Naive thymus-derived CD8-positive, alpha-beta T cell (primary cell): ENCODE data around the gene KCNN1. TPM values are rescaled to one million over a fixed set of nuclear protein-coding genes. Genes with fewer than 3 reads are reported as not detected.
"Not testable (repeated sequence)": the region's sequence is repeated elsewhere in the genome, so short reads cannot be mapped to it uniquely, and the experiment has no call there.

Source experiments
- ATAC-seq, 2 donors: fragments of 150-1000 bp; cut with Tn5 transposase in 1 of 2; sonication (Bioruptor Pico), chemical (Tn5 transposase) in 1 of 2; 1 replicate in 1 of 2; 2 replicates in 1 of 2; pipeline ENCODE4 v1.10.0; 2021; ENCODE audit warnings: mild to moderate bottlenecking in 2 of 2, moderate library complexity in 2 of 2
- POLR2A ChIA-PET: fragments of 350-600 bp; sonication (Branson Sonifier 250); formaldehyde crosslinking; loops from one replicate; lab custom pipeline; 2021; ENCODE audit warnings: antibody characterized with exemption; lab: Charles Lee
- DNase-seq, 10 donors: peaks; one replicate each; pipeline versions ENCODE4 v3.0.0 to v3.0.0-alpha.2; 2020 to 2022
- H3K27ac Mint-ChIP-seq, 10 donors: one replicate each; pipeline ENCODE4 v1.8.0; 2020 to 2022; ENCODE audit warnings: mild to moderate bottlenecking in 10 of 10, mixed read lengths in 10 of 10, moderate library complexity in 4 of 10, inconsistent platforms in 1 of 10
- H3K27me3 Mint-ChIP-seq, 5 donors: one replicate each; pipeline ENCODE4 v1.8.0; 2021 to 2022; ENCODE audit warnings: mixed read lengths in 5 of 5
- H3K36me3 Mint-ChIP-seq, 3 donors: one replicate each; pipeline ENCODE4 v1.8.0; 2020 to 2022; ENCODE audit warnings: mixed read lengths in 3 of 3, mild to moderate bottlenecking in 2 of 3, inconsistent platforms in 1 of 3
- H3K4me1 Mint-ChIP-seq, 4 donors: one replicate each; pipeline ENCODE4 v1.8.0; 2021 to 2022; ENCODE audit warnings: mixed read lengths in 4 of 4
- H3K4me3 Mint-ChIP-seq, 10 donors: one replicate each; pipeline ENCODE4 v1.8.0; 2020 to 2022; ENCODE audit warnings: mild to moderate bottlenecking in 10 of 10, mixed read lengths in 10 of 10, moderate library complexity in 6 of 10, inconsistent platforms in 1 of 10
- H3K9me3 Mint-ChIP-seq, 9 donors: one replicate each; pipeline ENCODE4 v1.8.0; 2020 to 2022; ENCODE audit warnings: mixed read lengths in 9 of 9, mild to moderate bottlenecking in 3 of 9, inconsistent platforms in 1 of 9, moderate library complexity in 1 of 9
- polyA plus RNA-seq, 3 donors: library from polyadenylated mRNA; unstranded; fragments of 300-500 nt; fragmentation: Illumina TruSeq; gene quantifications; one replicate each; pipeline ENCODE4 v1.2.3, GENCODE V29; 2021
- total RNA-seq, 8 experiments: library from RNA in 2 of 8; stranded (reverse) in 2 of 8; gene quantifications; one replicate each; pipeline ENCODE4 v1.2.3 and lab custom pipeline; 2021 to 2026

KCNN1 gene
- total and polyA plus RNA-seq, 5 experiments from 2014 or later, result not detected

DNA sequence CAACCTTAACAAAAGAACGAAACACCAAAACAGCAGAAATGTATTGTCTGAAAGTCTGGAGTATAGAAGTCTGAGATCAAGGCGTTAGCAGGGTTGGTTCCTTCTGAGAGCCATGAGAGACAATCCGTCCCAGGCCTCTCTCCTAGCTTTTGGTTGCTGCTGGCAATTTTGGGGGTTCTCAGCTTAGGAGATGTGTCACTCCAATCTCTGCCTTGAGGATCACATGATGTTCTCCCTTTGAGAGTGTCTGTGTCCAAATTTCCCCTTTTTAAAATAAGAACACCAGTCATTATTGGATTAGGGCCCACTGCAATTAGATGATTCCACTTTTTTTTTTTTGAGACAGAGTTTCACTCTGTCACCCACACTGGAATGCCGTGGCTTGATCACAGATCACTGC, 10.1 kb downstream of the KCNN1 start:
- Mint-ChIP-seq H3K27me3 (peaks cover 3 to 24% (median 9%) of the 10 kb centered on the region in 5 donors), H3K4me1 (peaks cover 0 to 7% (median under 1%) of the 10 kb centered on the region in 4 donors), H3K36me3 (no peaks in the 10 kb centered on the region), H3K9me3 (no peaks in the 10 kb centered on the region), H3K27ac (no peak overlapping the region), H3K4me3 (no peak overlapping the region)
- no peak for DNase-seq
- POLR2A ChIA-PET, result no interaction called here
- no peak for ATAC-seq

DNA sequence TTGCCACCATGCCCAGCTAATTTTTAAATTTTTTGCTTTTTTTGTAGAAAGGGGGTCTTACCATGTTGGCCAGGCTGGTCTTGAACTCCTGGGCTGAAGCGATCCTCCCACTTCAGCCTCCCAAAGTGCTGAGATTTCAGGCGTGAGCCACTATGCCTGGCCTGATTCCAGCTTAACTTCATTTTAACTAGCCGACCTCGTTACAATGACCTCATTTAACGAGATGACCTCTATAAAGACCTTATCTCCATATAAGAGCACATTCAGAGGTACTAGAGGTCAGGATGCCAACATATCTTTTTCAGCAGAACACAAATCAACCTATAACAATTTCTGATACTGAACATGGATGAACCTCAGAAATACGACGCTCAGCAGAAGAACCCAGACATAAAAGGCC, 10.6 kb downstream of the KCNN1 start:
- H3K27ac Mint-ChIP-seq, result peak overlapping the region in 2 of 10 donors; percentile 36 to 54
- POLR2A ChIA-PET, result no interaction called here
- no peak overlapping the region for H3K4me3 Mint-ChIP-seq

DNA sequence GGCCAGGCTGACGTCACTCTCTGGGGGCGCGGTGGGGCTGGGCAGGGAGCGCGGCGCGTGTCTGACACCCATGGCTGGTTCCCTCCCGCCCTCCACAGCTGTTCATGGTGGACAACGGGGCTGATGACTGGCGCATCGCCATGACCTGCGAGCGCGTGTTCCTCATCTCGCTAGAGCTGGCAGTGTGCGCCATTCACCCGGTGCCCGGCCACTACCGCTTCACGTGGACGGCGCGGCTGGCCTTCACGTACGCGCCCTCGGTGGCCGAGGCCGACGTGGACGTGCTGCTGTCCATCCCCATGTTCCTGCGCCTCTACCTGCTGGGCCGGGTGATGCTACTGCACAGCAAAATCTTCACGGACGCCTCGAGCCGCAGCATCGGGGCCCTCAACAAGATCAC, 14.7 kb downstream of the KCNN1 start:
- POLR2A ChIA-PET, result no interaction called here
- no peaks in the 10 kb centered on the region for H3K9me3 Mint-ChIP-seq
- H3K27ac Mint-ChIP-seq, result no peak overlapping the region
- no peak for ATAC-seq
- DNase-seq, result no peak
- H3K4me1 Mint-ChIP-seq, result peaks cover 0 to 7% (median under 1%) of the 10 kb centered on the region in 4 donors
- H3K36me3 Mint-ChIP-seq, result no peaks in the 10 kb centered on the region
- no peak overlapping the region for H3K4me3 Mint-ChIP-seq
- H3K27me3 Mint-ChIP-seq, result peaks cover 3 to 36% (median 7%) of the 10 kb centered on the region in 5 donors

More for the DNA sequence above, 10.6 kb downstream of the KCNN1 start:
- Mint-ChIP-seq H3K36me3 (no peaks in the 10 kb centered on the region), H3K27me3 (peaks cover 3 to 28% (median 9%) of the 10 kb centered on the region in 5 donors), H3K4me1 (peaks cover 0 to 7% (median under 1%) of the 10 kb centered on the region in 4 donors), H3K9me3 (no peaks in the 10 kb centered on the region)
- ATAC-seq, result no peak
- DNase-seq, result no peak

DNA sequence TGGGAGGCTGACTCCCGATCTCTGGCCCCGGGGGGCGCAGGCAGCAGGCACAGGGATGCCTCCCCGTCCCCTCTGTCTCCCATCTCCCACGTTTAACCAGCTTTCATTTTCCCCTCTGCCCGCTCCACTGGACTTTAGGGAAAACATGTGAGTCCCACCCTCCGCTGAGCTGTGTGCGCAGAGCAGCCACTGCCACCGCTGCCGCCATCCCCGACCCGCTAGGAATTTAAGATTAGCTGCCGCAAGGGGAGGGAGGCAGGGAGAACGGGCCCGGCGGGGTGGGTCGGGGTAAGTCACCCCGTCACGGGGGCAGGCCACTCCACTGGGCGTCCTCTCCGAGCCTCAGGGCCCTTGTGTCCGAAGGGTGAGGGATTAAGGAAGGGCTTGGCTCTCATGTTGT, 15.5 kb downstream of the KCNN1 start:
- POLR2A ChIA-PET, result interaction anchor here (0.5 kb wide), 1 partner anchor 22 kb away, joined by 5 read pairs; no protein-coding TSS in a partner anchor
- Mint-ChIP-seq H3K9me3 (no peaks in the 10 kb centered on the region), H3K4me3 (no peak overlapping the region), H3K27ac (no peak overlapping the region), H3K4me1 (peaks cover 0 to 7% (median under 1%) of the 10 kb centered on the region in 4 donors), H3K36me3 (no peaks in the 10 kb centered on the region), H3K27me3 (peaks cover 3 to 36% (median 7%) of the 10 kb centered on the region in 5 donors)
- ATAC-seq, result no peak
- DNase-seq, result no peak

DNA sequence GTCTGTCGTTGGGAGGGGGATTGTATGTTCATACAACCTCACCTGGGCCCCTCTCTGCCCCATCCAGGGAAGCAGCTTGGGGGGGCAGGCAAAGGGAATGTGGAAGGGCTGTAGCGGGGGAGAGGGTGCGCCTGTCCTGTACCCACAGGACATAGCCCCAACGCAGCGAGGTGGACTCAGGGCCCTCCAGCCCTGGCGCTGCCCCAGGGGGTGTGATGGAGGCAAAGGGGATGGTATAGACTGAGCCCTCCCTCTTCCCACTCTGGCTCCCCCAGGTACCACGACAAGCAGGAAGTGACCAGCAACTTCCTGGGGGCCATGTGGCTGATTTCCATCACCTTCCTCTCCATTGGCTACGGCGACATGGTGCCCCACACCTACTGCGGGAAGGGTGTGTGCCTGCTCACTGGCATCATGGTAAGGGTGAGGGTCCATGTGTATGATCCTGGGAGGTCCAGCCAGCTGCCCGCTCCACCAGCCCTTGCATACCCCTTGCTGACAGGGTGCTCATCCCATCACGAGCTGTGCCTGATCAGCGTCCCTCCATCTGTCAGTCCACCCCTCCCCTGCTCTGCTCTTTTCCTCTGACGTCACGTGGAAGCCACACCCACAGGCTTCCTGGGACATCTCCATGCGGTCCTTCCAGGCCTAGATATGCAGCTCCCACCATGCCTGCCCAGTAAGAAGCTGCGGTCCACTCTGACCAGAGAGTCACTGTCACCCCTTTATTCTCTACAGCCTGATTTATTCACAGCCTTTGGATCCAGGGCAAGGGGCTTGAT, 18.3 kb downstream of the KCNN1 start:
- Mint-ChIP-seq H3K27ac (peak overlapping the region in 2 of 10 donors; percentile 19 to 65), H3K36me3 (no peaks in the 10 kb centered on the region), H3K9me3 (no peaks in the 10 kb centered on the region), H3K4me3 (no peak overlapping the region), H3K4me1 (peaks cover 0 to 3% (median 0%) of the 10 kb centered on the region in 4 donors), H3K27me3 (peaks cover 2 to 34% (median 5%) of the 10 kb centered on the region in 5 donors)
- POLR2A ChIA-PET, result no interaction called here
- no peak for DNase-seq
- ATAC-seq, result no peak

DNA sequence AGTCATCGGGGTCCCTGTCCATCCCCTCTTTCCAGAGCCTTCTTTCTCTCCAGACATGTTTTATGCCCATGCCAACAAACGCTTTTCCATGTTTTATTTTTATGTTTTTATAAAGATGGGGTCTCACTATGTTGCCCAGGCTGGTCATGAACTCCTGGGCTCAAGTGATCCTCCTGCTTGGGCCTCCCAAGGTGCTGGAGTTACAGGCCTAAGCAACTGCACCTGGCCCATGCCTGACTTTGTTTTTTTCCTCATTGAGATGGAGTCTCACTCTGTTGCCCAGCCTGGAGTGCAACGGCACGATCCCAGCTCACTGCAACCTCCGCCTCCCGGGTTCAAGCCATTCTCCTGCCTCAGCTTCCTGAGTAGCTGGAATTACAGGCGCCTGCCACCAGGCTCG, 19.7 kb downstream of the KCNN1 start:
- not testable (repeated sequence) for H3K4me3 Mint-ChIP-seq, ATAC-seq, DNase-seq, H3K36me3 Mint-ChIP-seq, H3K9me3 Mint-ChIP-seq, H3K27ac Mint-ChIP-seq, H3K4me1 Mint-ChIP-seq
- POLR2A ChIA-PET, result interaction anchor here (0.7 kb wide), 1 partner anchor 133 kb away, joined by 3 read pairs; no protein-coding TSS in a partner anchor
- H3K27me3 Mint-ChIP-seq, result peaks cover 0 to 23% (median 0%) of the 10 kb centered on the region in 5 donors

DNA sequence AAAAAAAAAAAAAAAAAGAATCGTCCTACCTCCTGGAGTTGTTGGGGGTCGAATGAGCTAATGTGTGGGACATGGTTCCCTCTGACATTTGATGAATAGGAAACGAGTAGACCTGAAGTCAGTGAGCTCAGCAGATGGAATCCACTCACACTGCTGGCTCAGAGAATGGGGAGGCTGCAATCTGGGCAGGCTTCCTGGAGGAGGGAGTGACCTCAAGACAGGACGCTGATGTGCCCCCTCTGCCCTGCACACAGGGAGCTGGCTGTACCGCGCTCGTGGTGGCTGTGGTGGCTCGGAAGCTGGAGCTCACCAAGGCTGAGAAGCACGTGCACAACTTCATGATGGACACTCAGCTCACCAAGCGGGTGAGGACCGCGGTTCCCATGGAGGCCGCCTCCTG, 21.3 kb downstream of the KCNN1 start:
- Mint-ChIP-seq H3K4me3 (no peak overlapping the region), H3K9me3 (no peaks in the 10 kb centered on the region), H3K27ac (no peak overlapping the region), H3K27me3 (peaks cover 0 to 13% (median 0%) of the 10 kb centered on the region in 5 donors), H3K4me1 (no peaks in the 10 kb centered on the region), H3K36me3 (no peaks in the 10 kb centered on the region)
- ATAC-seq (no peak), DNase-seq (no peak)
- POLR2A ChIA-PET, result interaction anchor here (0.7 kb wide), 1 partner anchor 30 kb away, joined by 3 read pairs; no protein-coding TSS in a partner anchor

DNA sequence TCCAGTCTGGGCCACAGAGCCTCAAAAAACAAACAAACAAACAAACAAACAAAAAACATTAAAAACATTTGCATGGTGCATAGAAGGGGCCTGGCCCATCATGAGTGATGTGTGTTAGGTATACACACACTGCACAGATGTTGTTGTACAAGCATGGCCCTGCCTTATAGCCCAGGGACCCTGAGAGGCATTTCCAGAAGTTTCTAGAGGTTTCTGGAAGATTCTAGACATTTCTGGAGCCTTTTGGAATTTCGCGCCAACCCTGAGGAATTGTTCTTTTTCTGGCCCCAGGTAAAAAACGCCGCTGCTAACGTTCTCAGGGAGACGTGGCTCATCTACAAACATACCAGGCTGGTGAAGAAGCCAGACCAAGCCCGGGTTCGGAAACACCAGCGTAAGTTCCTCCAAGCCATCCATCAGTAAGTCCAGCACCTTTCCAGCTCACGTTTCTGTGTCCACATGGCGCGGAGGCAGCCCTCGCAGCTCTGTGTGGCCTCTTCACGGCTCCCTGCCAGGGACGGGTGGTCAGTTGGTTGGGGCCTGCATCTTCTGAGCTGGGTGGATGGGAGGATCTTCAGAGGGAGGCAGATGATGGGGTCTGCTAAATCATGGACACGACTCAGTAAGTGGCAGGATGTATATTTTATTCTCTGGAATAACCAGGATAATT, 22.7 kb downstream of the KCNN1 start:
- Mint-ChIP-seq H3K4me1 (no peaks in the 10 kb centered on the region), H3K4me3 (no peak overlapping the region), H3K27me3 (peaks cover 0 to 13% (median 0%) of the 10 kb centered on the region in 5 donors), H3K36me3 (no peaks in the 10 kb centered on the region), H3K9me3 (no peaks in the 10 kb centered on the region), H3K27ac (no peak overlapping the region)
- DNase-seq, result no peak
- POLR2A ChIA-PET, result no interaction called here
- ATAC-seq, result no peak

DNA sequence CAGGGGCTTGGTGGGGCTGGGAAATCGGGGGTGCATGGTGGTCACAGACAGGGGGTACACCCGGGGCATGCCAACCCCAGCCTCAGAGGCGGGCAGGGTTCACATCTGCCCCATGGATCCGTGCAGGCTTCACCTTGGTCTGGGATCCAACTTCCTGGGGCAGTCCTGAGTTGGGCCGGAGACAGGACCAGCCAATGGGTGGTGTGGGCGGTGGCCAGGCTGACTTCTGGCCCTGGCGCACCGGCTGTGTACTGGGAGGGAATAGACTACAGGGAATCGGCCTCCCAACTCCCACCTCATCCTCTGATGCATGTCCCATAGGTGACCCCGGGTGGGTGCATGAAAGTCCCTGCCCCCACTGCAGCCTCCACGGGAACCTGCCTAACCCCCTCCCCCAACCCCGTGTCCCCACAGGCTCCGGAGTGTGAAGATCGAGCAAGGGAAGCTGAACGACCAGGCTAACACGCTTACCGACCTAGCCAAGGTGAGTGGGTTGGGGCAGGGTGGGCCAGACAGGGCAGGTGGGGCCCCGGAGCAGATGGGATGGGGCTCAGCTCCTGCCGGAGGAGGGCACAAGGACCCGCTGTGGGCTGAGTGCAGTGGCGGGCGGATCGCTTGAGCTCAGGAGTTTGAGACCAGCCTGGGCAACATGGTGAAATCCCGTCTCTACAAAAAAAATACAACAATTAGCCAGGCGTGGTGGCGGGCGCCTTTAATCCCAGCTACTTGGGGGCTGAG, 26.3 kb downstream of the KCNN1 start:
- H3K9me3 Mint-ChIP-seq, result no peaks in the 10 kb centered on the region
- DNase-seq, result no peak
- no peak overlapping the region for H3K4me3 Mint-ChIP-seq
- peaks cover 2 to 10% (median 5%) of the 10 kb centered on the region in 4 donors for H3K4me1 Mint-ChIP-seq
- H3K27me3 Mint-ChIP-seq, result no peaks in the 10 kb centered on the region
- no peaks in the 10 kb centered on the region for H3K36me3 Mint-ChIP-seq
- no peak overlapping the region for H3K27ac Mint-ChIP-seq
- no peak for ATAC-seq
- POLR2A ChIA-PET, result interaction anchor here (1.2 kb wide), 1 partner anchor 47 kb away, joined by 5 read pairs; no protein-coding TSS in a partner anchor

DNA sequence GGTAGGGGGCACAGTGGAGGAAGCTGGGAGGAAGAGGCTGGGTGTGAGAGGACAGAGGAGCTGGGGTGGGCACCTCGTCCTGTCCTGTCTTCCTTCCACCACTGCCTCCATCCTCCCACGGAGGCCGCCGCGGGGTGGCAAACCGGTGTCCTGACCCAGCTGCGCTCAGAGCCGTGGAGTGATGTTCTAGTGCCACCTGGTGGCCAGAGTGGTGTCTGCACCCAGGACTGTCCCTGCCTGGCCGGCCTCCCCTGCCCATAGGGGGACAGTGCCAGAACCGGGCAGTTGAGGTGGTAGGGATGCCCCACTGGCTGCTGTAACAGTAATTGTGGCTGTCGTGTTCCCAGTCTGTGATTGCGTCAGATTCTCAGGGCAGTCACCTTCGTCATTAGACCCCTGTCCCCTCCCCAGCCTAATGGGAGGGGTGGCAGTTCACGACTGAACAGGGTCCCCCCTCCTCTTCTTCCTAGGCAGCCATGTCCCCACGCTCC, 30.0 kb downstream of the KCNN1 start:
- POLR2A ChIA-PET, result interaction anchor here (1.0 to 4.4 kb wide), 5 partner anchors 45 to 138 kb away, joined by 4 to 37 read pairs (median 8); partner anchors contain the start of genes CCDC124 and RPL18A
- no peaks in the 10 kb centered on the region for H3K27me3 Mint-ChIP-seq
- no peaks in the 10 kb centered on the region for H3K36me3 Mint-ChIP-seq
- DNase-seq (peak; percentile 71 to 93 (median 82)), ATAC-seq (peak; percentile 10 to 20)
- peak overlapping the region in 9 of 10 donors; percentile 1 to 86 (median 44) for H3K27ac Mint-ChIP-seq
- no peak overlapping the region for H3K4me3 Mint-ChIP-seq
- H3K9me3 Mint-ChIP-seq, result no peaks in the 10 kb centered on the region
- peaks cover 9 to 24% (median 22%) of the 10 kb centered on the region in 4 donors for H3K4me1 Mint-ChIP-seq

DNA sequence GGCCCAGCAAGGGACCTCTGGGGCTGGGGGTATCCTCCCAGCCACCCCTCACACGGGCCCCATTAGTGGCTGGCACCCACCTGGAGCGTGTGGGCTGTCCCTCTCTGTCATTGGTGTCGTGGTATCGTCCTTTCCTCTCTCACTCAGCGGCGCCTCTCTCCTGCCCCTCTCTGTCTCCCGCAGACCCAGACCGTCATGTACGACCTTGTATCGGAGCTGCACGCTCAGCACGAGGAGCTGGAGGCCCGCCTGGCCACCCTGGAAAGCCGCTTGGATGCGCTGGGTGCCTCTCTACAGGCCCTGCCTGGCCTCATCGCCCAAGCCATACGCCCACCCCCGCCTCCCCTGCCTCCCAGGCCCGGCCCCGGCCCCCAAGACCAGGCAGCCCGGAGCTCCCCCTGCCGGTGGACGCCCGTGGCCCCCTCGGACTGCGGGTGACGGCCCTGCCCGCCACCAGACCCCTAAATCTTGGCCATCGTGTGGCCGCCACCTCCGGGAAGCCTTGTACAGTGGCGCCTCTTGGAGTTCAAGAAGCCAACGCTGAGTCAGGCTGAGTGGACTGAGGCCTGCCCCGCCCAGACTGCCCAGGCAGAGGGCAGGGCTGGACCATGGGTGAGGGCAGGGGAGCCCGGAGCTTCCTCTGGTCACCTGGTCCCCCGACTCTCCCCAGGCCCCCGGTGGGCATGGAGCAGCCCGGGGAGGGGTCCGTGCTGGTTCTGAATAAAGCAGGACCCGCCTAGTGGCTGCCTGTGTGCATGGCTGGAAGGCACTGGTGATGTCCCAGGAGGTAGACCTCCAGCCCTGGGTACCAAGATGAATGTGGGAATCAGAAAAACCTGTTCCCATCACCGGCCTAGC, 31.3 kb downstream of the KCNN1 start:
- peaks cover 0 to 1% (median 0%) of the 10 kb centered on the region in 3 donors for H3K36me3 Mint-ChIP-seq
- no peaks in the 10 kb centered on the region for H3K27me3 Mint-ChIP-seq
- peaks cover 9 to 32% (median 28%) of the 10 kb centered on the region in 4 donors for H3K4me1 Mint-ChIP-seq
- H3K9me3 Mint-ChIP-seq, result no peaks in the 10 kb centered on the region
- POLR2A ChIA-PET, result interaction anchor here (0.7 to 4.4 kb wide), 8 partner anchors 26 to 202 kb away, joined by 3 to 37 read pairs (median 4); partner anchors contain the start of genes CCDC124 and RPL18A
- H3K27ac Mint-ChIP-seq, result peak overlapping the region in 5 of 10 donors; percentile 79 to 100 (median 97)
- no peak for DNase-seq
- ATAC-seq, result no peak
- no peak overlapping the region for H3K4me3 Mint-ChIP-seq
